GM23338 (cell line): ENCODE data around the gene TMEM125.

Source experiments
- EZH2 ChIP-seq: fragments of 200-600 bp; sonication (generic); IDR thresholded peaks from one replicate; pipeline ENCODE4 v1.8.0; 2017; ENCODE audit warnings: antibody characterized with exemption, mild to moderate bottlenecking, low read depth; ENCODE audit not compliant: unreplicated experiment
- EZH2phosphoT487 ChIP-seq: fragments of 200-600 bp; sonication (generic); IDR thresholded peaks from one replicate; pipeline ENCODE4 v1.8.1; 2018; ENCODE audit warnings: antibody characterized with exemption; ENCODE audit not compliant: unreplicated experiment
- JUNB ChIP-seq: IDR thresholded peaks from one replicate; pipeline ENCODE4 v1.6.1; 2016; ENCODE audit warnings: antibody characterized with exemption; ENCODE audit not compliant: unreplicated experiment
- POLR2AphosphoS5 ChIP-seq: IDR thresholded peaks from 2 replicates; pipeline ENCODE4 v1.6.1; 2016; ENCODE audit warnings: antibody characterized with exemption, low read depth
- TF ChIP-seq, protein P1 (sequence below), 2 experiments: fragments of 200-600 bp in 1 of 2; sonication (generic) in 1 of 2; conservative IDR thresholded peaks; 2 replicates each; pipeline versions ENCODE4 v1.5.1 to v1.6.1; 2016 to 2017; ENCODE audit warnings: antibody characterized with exemption in 2 of 2, low read depth in 2 of 2, mild to moderate bottlenecking in 2 of 2, moderate library complexity in 1 of 2

DNA sequence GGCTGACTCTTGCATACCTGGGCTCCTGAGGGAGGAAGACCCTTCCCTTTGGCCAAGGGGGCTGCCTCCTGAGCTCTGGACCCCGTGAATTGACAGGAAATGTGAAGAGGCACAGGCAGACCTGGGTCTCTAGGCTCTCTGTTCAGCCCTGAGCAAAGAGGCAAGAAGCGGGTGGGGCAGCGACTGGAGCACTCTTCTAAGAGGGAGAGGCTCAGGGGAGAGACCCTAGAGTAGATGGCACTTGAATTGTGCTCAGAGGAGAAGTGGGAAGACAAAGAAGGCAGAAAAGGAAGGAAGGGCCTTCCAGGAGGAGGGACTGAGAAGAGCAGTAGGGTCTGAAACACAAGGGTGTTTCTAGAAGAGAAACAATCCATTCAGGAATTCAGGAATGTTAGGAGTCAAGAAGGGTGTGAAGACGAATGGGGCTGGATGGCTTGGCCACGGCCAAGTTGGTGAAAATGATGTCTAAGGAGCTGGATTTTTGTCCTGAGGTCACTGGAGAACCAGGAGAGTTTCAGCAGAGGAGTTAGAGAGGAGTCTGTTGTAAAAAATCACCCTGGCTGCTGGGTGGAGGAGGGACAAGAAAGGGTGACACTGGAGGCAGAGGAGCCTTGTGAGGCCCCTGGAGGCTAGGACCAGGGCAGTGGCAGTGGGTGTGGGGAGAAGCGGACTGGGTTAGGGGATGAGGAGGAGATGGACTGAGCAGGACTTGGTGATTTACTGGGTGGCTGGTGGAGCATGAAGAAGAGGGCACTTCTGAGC is 36.3 kb downstream of the TMEM125 start:
- no peak for TF ChIP-seq EZH2
- TF ChIP-seq, protein P1, sequence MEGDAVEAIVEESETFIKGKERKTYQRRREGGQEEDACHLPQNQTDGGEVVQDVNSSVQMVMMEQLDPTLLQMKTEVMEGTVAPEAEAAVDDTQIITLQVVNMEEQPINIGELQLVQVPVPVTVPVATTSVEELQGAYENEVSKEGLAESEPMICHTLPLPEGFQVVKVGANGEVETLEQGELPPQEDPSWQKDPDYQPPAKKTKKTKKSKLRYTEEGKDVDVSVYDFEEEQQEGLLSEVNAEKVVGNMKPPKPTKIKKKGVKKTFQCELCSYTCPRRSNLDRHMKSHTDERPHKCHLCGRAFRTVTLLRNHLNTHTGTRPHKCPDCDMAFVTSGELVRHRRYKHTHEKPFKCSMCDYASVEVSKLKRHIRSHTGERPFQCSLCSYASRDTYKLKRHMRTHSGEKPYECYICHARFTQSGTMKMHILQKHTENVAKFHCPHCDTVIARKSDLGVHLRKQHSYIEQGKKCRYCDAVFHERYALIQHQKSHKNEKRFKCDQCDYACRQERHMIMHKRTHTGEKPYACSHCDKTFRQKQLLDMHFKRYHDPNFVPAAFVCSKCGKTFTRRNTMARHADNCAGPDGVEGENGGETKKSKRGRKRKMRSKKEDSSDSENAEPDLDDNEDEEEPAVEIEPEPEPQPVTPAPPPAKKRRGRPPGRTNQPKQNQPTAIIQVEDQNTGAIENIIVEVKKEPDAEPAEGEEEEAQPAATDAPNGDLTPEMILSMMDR (conservative IDR thresholded peaks at IDR 0.05; ENCODE audit: low read depth in 2 of 2) = no peak
- TF ChIP-seq EZH2phosphoT487 = no peak
- no peak for TF ChIP-seq JUNB
- TF ChIP-seq POLR2AphosphoS5 = no peak
